Uterus (tissue), 4 donors: ENCODE data around the gene RBMS1. TPM values are rescaled to one million over a fixed set of nuclear protein-coding genes. Genes with fewer than 3 reads are reported as not detected.

Experiments
- DNase-seq, 2 donors: peaks; one replicate each; pipeline ENCODE4 v3.0.0-alpha.2; 2019 to 2020
- H3K27ac ChIP-seq, 2 donors: fragments of 200-600 bp; sonication (generic); 1 replicate in 1 of 2; 2 replicates in 1 of 2; pipeline ENCODE4 v1.5.1; 2016 to 2018
- H3K27me3 ChIP-seq, 2 donors: fragments of 200-600 bp; sonication (generic); one replicate each; pipeline ENCODE4 v1.5.1; 2018 to 2019; ENCODE audit warnings: control low read depth in 1 of 2
- H3K36me3 ChIP-seq, 2 donors: fragments of 200-600 bp; sonication (generic); one replicate each; pipeline ENCODE4 v1.5.1; 2019; ENCODE audit warnings: control low read depth in 1 of 2
- H3K4me1 ChIP-seq, 2 donors: fragments of 200-600 bp; sonication (generic); one replicate each; pipeline ENCODE4 v1.5.1; 2018 to 2019; ENCODE audit warnings: control low read depth in 1 of 2
- H3K4me3 ChIP-seq, 2 donors: fragments of 200-600 bp; sonication (generic); 1 replicate in 1 of 2; 2 replicates in 1 of 2; pipeline ENCODE4 v1.5.1; 2018 to 2019; ENCODE audit warnings: mild to moderate bottlenecking in 1 of 2
- H3K9me3 ChIP-seq, 2 donors: fragments of 200-600 bp; sonication (generic); one replicate each; pipeline ENCODE4 v1.5.1; 2019; ENCODE audit warnings: control low read depth in 1 of 2
- POLR2A ChIP-seq, 2 donors: fragments of 450-650 bp; IDR thresholded peaks; one replicate each; pipeline ENCODE4 v1.6.1; 2016; ENCODE audit warnings: antibody characterized with exemption in 2 of 2, mild to moderate bottlenecking in 1 of 2, moderate library complexity in 1 of 2
- intact Hi-C: fragments of 100-400 bp; cut with DNase I; formaldehyde crosslinking; loops from one replicate; pipeline ENCODE4 v1.15.1; 2023; ENCODE audit warnings: low total_unique reads
- total RNA-seq, 4 donors: library from RNA; depleted of rRNA in 3 of 4; stranded (reverse); fragments of >200 nt in 3 of 4; gene quantifications; one replicate each; pipeline versions ENCODE4 v1.1.0 to v1.2.4, GENCODE V29; 2014 to 2023
- TF ChIP-seq, protein P1 (sequence below), 4 experiments: fragments of 200-600 bp in 2 of 4; fragments of 450-650 bp in 2 of 4; sonication (generic) in 2 of 4; IDR thresholded peaks; one replicate each; pipeline ENCODE4 v1.5.1; 2016 to 2019; ENCODE audit warnings: antibody characterized with exemption in 4 of 4, mild to moderate bottlenecking in 2 of 4, moderate library complexity in 1 of 4
- donor health status: DM: yes; HTN: yes; CAD: no.

Gene RBMS1
- total RNA-seq, 4 donors from 2014 or later = 30.5 to 149 (median 88.9) TPM

DNA sequence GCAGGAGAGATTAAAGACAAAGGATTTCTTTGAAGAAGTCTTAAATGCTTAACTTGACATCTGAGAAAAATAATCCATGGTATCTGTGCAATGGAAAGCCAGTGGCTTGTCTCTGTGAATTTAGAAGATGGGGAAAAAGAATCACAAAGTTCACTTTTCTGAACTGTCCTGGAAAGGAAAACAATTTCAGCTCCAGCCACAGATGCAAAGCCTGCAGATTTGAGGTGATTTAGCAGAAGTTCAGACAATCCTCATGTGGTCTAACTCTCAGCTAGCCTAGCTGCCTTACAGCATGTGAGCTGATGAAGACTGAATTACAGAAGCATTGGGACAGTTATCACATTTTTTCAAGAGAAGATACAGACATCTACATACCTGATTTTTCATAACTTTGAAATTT is 166.8 kb downstream of the RBMS1 start:
- H3K4me3 ChIP-seq = no peak overlapping the region
- H3K9me3 ChIP-seq = no peaks in the 10 kb centered on the region
- TF ChIP-seq POLR2A (IDR thresholded peaks at IDR 0.05) = no peak
- TF ChIP-seq, protein P1, sequence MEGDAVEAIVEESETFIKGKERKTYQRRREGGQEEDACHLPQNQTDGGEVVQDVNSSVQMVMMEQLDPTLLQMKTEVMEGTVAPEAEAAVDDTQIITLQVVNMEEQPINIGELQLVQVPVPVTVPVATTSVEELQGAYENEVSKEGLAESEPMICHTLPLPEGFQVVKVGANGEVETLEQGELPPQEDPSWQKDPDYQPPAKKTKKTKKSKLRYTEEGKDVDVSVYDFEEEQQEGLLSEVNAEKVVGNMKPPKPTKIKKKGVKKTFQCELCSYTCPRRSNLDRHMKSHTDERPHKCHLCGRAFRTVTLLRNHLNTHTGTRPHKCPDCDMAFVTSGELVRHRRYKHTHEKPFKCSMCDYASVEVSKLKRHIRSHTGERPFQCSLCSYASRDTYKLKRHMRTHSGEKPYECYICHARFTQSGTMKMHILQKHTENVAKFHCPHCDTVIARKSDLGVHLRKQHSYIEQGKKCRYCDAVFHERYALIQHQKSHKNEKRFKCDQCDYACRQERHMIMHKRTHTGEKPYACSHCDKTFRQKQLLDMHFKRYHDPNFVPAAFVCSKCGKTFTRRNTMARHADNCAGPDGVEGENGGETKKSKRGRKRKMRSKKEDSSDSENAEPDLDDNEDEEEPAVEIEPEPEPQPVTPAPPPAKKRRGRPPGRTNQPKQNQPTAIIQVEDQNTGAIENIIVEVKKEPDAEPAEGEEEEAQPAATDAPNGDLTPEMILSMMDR (IDR thresholded peaks at IDR 0.05) = no peak
- H3K27me3 ChIP-seq = no peaks in the 10 kb centered on the region
- no peaks in the 10 kb centered on the region for H3K4me1 ChIP-seq
- no peak for DNase-seq
- intact Hi-C loops = no loop called here
- no peaks in the 10 kb centered on the region for H3K36me3 ChIP-seq
- H3K27ac ChIP-seq = peak overlapping the region in 1 of 2 donors; percentile 12

DNA sequence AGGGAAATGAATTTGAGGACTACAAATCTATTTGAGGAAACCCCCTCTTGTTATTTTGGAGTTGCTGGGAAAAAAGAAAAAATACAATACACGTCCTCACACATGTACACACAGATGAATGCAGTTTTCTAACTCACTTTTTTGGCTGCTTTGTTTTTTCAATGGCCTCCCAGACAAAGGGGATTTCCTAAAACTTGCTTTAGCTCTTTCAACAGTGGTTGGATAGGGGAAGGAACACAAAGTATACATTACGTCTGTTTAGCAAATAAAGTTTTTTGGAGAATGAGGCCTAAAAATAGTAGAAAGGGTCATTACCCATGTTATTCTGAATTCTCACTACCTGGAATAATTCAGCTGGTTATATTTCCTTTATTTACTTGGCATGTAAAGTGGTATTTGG is 168.2 kb downstream of the RBMS1 start:
- no peaks in the 10 kb centered on the region for H3K36me3 ChIP-seq
- DNase-seq = no peak
- H3K9me3 ChIP-seq = no peaks in the 10 kb centered on the region
- no peaks in the 10 kb centered on the region for H3K27me3 ChIP-seq
- peaks cover 0 to 4% of the 10 kb centered on the region in 2 donors for H3K4me1 ChIP-seq
- TF ChIP-seq POLR2A (IDR thresholded peaks at IDR 0.05) = no peak
- TF ChIP-seq, protein P1 (IDR thresholded peaks at IDR 0.05) = no peak
- intact Hi-C loops = no loop called here
- H3K4me3 ChIP-seq = no peak overlapping the region
- H3K27ac ChIP-seq = peak overlapping the region in 1 of 2 donors; percentile 40

DNA sequence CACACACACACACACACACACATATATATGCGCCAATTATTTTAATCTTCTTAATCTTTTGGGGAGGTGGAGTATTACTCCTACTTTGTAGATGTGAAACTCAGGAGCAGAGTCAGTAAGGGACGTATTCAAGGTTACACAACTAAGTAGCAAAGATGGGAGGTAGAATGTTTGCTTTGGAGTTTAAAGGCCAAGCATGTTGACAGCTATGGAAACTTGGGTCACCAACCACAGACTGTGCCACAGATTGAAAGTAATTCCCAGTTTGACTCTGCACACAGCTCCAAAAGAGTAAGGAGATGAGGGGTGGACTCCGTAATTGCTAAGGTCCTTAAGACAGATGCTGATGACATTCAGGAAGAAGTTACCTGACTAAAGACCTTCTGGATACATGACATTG is 168.7 kb downstream of the RBMS1 start:
- Histone ChIP-seq H3K4me1 (peaks cover 0 to 4% of the 10 kb centered on the region in 2 donors), H3K9me3 (no peaks in the 10 kb centered on the region), H3K36me3 (no peaks in the 10 kb centered on the region), H3K27ac (peak overlapping the region in 1 of 2 donors; percentile 40), H3K4me3 (no peak overlapping the region), H3K27me3 (no peaks in the 10 kb centered on the region)
- TF ChIP-seq POLR2A (IDR thresholded peaks at IDR 0.05) = no peak
- TF ChIP-seq, protein P1 (IDR thresholded peaks at IDR 0.05) = no peak
- DNase-seq = no peak
- intact Hi-C loops = no loop called here

DNA sequence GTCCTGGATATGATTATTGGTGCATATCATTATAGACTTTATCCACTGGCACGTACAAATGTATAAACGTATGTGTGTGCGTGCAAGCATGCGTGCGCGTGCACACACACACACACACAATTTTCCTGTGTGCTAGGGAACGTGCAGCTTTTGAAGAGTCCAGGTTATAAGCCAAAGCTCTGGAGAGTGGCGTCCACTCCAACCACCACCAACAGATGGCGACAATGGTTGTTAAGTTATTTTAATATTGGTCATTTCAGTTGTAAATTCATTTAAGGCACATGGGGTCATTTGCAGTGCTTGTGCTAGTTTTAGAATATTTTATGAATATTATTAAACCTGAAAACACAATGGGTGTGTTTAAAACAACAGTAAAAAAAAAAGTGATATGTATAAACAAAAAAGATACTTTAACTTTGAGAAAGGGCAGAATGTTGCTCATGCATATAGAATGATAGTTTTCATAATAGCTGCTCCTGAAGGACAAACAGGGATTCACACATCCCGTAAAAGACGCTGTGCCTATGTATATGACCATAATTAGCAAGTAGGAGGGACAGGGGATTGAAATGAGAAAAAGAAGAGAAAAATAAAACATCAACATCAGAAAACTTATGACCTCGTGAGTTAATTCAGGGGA is 169.3 kb downstream of the RBMS1 start:
- Histone ChIP-seq H3K27me3 (no peaks in the 10 kb centered on the region), H3K4me3 (no peak overlapping the region), H3K27ac (peak overlapping the region in 1 of 2 donors; percentile 10), H3K36me3 (no peaks in the 10 kb centered on the region), H3K4me1 (peaks cover 0 to 4% of the 10 kb centered on the region in 2 donors), H3K9me3 (no peaks in the 10 kb centered on the region)
- intact Hi-C loops = no loop called here
- DNase-seq = peak; percentile 56 to 63
- TF ChIP-seq, protein P1 (IDR thresholded peaks at IDR 0.05) = peak; percentile 57 to 70 (median 64)
- no peak for TF ChIP-seq POLR2A (IDR thresholded peaks at IDR 0.05)

DNA sequence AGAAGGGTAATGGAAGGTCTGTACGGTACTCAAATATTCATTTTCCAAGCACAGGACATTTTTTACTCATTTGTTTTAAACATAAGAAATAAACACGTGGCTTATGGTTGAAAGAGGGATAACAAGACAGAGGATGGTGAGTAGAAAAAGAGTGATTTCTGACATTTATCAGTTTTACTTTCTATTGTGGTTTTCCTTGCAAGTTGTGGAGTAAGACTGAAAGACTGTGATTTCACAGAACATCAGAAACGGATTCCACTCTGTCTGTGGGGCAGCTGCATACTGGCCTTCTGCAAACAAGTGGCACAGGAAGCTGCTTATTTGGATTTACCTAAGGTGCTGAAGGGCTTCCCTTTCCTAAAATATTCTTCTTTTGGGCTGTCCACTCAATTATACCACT is 171.3 kb downstream of the RBMS1 start:
- Histone ChIP-seq H3K36me3 (no peaks in the 10 kb centered on the region), H3K4me3 (no peak overlapping the region), H3K4me1 (peaks cover 4% of the 10 kb centered on the region in 2 donors), H3K27me3 (no peaks in the 10 kb centered on the region), H3K27ac (no peak overlapping the region), H3K9me3 (no peaks in the 10 kb centered on the region)
- no peak for DNase-seq
- intact Hi-C loops = no loop called here
- TF ChIP-seq, protein P1 (IDR thresholded peaks at IDR 0.05) = no peak
- TF ChIP-seq POLR2A (IDR thresholded peaks at IDR 0.05) = no peak
